GM19099 (cell line): ENCODE data around the gene AGR2.

Experiments used
- POLR2A ChIP-seq: IDR thresholded peaks from 3 replicates; pipeline ENCODE4 v1.6.1; 2011; ENCODE audit warnings: low read depth; ENCODE audit not compliant: insufficient read length; ENCODE audit errors: extremely low read depth

The AGR2 gene

DNA sequence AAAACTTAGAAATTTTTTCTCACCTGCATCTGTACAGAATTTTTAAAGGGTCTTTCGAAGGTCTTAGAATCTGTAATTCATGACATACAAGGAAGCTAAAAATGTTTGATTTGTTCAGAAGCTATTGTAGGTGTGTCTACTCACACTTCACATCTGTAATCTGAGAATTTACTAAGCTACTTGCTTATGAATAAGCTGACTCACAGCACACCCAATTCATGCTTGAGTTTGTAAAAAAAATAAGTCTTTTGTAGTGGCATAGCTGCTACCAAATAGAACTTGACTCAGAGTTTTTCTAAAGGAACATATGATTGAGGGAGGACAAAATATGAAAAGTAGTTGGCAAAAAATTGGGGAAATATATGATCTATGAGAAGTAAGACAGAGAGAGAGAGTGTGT lies 12.7 kb upstream of the AGR2 start:
- TF ChIP-seq POLR2A, result no peak

DNA sequence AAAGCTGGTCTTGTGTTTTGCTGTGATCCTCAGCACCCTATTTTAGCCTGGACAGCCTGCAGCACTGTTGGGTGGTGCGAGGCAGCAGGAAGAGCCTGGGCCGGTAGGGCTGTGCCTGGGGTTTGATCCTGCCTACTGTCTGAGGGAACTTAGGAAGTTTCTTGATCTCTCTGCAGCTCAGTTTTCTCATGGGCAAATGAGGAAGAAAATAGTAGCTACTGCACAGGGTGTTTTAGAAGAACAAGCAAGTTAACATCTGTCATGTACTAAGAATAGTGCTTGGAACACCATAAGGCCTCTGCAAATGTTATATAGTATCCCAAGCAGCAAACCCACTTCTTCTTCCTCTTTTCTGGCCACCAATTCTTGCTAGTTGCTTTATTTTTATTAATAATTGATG lies 12.0 kb upstream of the AGR2 start:
- TF ChIP-seq POLR2A, result no peak

DNA sequence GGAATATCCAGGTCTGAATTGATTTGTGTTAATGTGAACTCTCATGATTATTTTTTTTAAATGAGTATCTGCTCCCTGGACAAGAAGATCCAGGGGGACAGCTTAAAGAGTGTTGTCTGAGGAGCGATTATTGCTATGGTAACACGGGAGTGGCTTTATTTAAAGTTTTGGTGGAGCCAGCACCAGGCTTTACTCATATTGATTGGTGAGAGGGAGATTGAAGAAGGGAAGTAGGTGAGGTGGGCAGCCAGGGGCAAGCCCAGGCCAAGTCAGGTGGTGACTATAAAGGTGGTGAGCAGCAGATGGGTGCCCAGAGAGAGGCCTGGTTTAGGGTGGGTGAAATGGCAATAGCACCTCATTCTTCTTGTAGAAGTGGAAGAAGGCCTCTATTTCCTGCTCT lies 10.2 kb upstream of the AGR2 start:
- TF ChIP-seq POLR2A, result no peak

DNA sequence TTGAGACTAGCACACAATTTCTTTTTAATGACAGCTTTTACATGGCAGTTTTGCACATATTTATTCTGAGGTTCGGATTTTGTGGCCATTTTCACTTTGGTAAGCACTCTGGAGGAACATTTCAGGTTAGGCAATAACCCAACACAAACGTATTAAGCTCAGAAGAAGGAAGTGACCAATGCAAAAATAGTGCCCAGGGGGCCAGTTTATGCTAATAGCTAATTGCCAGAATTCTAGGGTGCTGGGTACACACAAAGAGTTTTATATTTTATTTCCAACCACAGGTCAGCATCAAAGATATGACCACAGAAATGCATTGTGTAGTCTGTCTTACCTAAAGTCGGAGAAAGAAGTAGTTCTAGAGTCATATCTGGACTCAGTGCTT lies 8.4 kb upstream of the AGR2 start:
- no peak for TF ChIP-seq POLR2A

DNA sequence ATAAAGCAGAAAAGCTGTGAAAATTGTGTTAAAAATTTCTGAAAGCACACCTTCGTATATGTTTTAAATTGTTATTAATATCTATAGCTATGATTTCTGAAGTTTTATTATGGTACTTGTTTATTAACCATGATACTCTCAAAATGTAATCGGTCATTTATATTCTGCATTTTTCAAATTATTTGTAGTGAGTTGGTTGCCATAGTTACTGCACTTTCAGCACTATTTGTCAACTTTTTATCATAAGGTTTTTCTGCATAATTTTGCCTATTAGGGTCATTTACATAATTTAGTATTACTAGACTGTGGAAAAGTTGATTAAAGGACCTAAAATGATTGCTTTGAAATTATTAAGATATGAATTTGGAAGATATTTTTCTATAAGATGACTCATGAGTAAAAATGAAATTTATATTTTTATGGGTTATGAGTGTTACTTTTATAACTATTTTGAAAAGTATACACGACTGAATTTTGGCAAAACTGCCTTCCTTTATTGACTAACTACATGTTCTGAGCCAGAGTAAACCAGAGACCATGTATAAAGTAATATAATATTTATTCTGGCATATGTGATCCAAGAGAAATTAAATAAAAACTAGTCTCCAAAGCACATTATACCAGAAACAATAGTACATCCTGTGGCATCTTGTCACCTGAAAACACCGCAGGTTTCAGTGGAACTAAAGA lies 7.9 kb upstream of the AGR2 start:
- TF ChIP-seq POLR2A, result no peak

DNA sequence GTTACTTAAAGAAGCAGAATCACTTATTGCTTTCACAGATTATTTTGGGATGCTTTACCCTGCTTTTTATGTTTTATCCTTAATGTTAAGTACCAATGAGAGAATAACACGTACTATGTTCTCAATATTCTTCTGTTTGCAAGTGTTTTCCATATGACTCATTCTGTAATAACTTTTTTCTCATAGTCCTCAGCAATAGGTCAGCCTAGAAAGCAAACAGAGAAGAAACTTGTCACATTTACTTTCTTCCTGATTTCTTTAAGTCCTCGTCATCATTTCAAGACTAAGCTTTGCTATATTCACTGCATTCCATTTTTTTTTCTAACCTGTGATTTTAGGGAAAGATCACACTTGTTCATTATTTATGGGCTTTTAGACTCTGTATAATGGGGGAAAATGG lies 6.8 kb upstream of the AGR2 start:
- no peak for TF ChIP-seq POLR2A

DNA sequence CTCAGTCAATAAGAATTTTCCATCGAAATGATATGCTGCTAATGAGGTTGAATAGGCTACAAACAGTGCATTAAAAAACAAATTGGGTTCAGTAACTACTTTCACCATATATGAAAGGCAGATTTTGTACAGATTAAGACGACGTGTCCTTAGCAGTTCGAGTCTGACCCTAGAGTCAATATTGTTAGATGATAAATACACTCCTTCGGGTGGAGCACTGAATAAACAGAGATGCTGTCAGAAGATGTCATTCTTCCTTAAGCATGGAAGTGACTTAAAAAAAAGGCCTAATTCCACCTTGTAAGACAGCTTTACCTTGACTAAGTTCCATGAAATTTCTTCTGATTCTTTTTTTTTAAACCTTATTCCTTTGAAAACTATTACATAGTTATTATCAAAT lies 5.8 kb upstream of the AGR2 start:
- no peak for TF ChIP-seq POLR2A

DNA sequence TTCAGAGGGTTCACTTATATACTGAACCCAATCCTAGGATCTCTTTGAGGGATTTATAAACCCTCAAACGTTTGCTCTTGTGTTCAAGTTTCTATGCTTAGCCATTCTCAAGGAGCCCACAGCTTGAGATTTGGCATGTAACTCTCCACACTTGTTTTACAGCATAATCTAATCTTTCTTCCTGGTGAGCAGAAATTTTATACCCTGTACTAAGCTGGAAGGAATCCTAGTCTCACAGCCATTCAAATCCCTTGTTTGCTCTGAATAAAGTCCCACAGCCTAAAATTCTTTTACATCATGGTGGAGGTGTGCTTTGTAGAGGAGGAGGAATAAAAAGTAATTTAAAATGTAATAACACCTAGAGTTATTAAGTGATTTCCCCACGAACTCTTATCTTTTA lies 5.3 kb upstream of the AGR2 start:
- TF ChIP-seq POLR2A, result no peak

DNA sequence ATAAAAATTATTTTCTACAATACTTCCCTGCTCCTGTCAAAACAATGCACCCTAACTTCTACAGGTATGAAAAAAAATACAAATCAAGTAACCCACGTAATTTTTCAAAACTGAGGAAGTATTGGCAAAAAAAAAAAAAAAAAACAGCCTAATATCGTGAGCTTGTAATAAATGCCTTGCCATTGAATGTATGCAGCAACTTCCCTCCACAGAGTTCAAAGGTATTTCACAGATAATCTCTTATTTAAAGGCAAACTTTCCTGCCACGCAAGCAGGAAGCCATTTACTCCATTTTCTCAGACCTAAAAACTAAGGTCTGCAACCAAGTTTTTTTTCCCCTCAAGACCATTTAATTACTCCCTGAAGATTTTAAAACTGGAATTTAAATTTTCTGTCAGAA lies 642 bp upstream of the AGR2 start:
- no peak for TF ChIP-seq POLR2A

DNA sequence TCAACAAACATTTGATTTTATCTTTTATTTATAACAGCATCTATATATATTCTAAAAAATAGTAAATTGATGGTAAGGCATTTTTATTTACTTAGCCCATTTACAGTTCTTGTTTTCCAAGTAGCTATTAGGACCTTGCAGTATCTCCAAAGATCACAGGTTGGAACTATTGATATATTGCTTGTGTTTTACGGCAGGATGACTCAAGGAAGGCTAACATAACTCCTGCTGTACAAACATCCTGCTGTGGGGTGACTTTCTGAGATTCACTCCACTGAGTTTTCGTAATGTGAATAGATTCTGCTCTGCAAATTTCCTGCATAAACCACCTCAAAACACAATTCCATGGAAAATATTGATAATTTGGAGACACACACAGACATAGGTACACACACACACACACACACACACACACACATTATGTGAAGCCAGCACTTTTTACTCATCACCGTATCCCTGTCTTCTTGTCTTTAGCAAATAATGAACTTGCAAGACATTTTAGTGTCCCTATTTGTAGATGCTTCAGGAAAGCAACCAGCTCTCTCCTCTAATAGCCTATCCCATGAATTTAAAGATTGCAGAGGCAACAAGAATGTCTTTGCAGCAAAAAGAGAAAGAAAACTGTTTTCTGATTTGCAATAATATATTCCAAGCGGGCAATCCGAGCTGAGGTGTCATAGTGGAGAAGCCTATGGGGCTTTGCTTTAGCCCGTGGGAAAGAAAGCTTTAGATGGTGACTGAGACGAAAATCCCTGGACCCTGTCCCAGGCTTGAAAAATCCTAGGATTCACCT lies 722 bp downstream of the AGR2 start:
- no peak for TF ChIP-seq POLR2A

DNA sequence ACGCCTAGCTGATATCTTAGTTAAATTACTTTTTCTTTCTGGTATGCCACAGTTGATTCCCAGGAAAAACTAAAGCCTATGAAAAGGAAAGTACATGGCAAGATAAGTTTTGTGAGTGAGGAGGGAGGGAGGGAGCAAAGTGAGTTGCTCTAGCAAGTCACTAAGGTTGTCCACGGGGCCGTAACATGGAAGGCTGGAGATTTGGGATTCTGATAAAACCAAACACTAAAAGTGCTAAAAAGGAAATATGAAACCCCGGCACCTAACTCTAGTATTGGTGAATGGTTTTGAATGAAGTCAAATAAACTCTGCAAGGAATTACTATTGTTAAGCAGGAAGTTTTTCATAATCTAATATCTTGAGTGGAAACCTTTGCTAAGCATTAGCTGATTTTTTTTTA lies 1.7 kb downstream of the AGR2 start:
- no peak for TF ChIP-seq POLR2A

DNA sequence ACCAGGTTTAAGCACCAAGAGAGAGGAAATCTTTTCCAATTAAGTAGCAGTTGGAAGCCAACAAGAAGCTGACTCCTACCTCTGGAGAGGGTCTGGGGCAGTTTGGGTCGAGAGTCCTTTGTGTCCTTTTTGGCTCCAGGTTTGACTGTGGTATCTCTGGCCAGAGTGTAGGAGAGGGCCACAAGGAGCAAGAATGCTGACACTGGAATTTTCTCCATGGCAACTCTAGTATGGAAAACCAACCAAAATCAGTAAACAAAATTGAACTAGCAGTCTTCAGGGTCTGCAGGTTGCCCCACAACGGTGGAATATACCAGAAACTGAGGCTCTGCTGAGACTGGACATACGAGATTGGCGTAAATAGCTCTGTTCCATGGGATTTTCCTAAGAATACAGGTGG lies 3.2 kb downstream of the AGR2 start:
- TF ChIP-seq POLR2A, result no peak

DNA sequence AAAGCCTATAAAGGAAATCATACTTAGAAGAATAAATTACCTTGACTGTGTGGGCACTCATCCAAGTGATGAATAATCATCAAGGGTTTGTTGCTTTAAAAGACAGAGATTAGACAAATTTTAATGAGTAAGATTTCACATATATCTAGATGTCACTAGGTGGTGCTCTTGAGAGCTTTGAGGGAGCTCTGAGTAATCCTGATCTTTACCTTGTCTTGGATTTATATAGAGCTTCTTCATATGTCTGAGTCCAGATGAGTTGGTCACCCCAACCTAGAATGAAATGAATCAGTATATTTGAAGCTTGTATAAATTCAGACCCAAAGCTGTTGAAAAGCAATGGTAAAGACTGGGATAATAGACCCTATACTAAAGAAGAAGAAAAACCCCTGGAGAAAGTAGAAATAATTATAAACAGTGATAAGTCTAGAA lies 3.7 kb downstream of the AGR2 start:
- no peak for TF ChIP-seq POLR2A

DNA sequence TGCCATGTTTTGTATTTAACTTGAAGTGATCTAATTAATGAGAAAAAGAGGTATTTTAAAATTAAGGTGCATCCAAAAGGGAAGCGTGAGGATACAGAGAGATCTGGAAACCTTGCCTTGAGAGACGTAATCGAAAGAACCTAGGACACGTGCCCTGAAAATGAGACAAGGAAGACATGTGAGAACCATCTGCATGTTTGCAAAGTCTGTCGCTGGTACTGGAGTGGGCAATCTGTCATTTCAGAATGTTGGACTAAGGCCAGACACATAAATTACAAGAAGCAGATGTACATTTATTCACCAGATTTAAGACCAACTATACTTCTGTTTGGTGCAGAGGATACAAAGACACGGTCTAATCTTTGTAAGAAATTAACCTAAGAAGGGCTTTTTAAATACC lies 9.2 kb downstream of the AGR2 start:
- TF ChIP-seq POLR2A, result no peak

DNA sequence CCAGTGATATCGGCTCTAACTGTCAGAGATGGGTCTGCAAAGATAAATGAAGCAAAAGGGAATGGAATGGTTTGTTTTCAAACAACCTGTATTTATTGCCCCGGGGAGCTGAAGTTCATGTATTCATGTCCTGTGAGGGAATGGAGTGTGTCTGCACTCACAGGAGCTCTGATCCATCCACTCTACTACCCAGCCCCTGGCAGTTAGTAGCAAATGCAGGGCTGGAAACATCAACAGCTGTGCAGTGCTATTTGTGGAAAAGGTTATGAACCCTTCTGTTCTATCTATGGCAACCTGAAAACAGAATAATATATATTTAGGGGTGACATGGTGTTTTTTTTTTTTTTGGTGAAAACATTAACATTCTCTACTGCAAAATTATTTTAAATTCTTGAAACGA lies 9.8 kb downstream of the AGR2 start:
- TF ChIP-seq POLR2A, result no peak

DNA sequence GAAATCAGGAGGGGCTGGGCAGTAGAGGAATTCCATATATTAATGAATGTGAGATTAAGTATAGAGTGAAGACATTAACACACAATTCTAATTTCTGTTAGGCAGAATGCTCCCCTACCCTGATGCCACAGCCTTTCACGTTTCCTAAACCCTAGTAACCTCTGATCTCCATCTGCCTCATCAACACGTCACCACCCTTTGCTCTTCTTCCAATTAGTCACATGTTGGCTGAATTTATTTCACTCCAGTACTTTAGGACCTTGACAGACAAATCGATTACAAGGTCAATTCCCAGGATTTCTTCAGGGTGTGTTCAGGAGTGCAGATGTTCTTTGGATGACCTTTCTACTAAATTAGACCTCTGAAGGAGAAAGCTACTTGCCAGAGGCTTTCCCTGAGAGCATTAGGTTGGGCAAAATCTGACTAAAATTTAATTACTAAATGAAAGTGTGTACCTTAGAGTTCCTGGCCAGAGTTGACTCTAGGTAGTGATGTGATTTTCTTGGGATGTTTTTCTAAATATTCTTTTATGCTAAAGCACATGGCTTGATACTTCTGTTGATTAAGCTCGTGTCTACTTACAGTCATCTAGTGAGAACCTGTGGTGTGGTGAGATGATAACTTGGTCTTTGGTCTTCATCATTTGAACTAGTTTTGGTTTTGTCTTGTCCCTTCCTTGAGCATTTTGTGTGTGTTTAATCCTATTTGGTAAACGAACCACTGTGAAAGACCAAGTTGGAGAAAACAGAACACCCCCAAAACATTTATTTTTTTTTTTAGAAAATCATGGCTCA lies 12.7 kb downstream of the AGR2 start:
- TF ChIP-seq POLR2A, result no peak
